IMR-90 (cell line): ENCODE results near the gene TEK. TPM values are rescaled to one million over a fixed set of nuclear protein-coding genes. Genes with fewer than 3 reads are reported as not detected.
A peak's percentile ranks its signal among the peaks of the same experiment; 100 is the strongest.

Experiments
- ATAC-seq: fragments of 200-7000 bp; cut with Tn5 transposase; 2 replicates; pipeline ENCODE4 v1.9.1; 2020; ENCODE audit warnings: low read depth, mild to moderate bottlenecking, moderate library complexity
- BruUV-seq: library from RNA; stranded (reverse); fragments of 400-500 nt; replicated peaks from 2 replicates; lab custom pipeline; 2021; lab: Mats Ljungman, UMichigan
- CTCF ChIA-PET: fragments of 300-600 bp; formaldehyde crosslinking; extraction: SDS; loops from one replicate; lab custom pipeline; 2021; ENCODE audit warnings: antibody characterized with exemption; lab: Yijun Ruan, JAX
- POLR2A ChIA-PET: fragments of 300-600 bp; sonication (Branson Sonifier 250); formaldehyde crosslinking; loops from one replicate; lab custom pipeline; 2022; ENCODE audit warnings: antibody characterized with exemption; ENCODE audit not compliant: unreplicated experiment; lab: Charles Lee
- DNase-seq: peaks from one replicate; pipeline ENCODE4 v3.0.0; 2013
- H2AFZ ChIP-seq: replicated peaks from 2 replicates; pipeline ENCODE3; 2013; ENCODE audit warnings: low read length, mild to moderate bottlenecking; ENCODE audit not compliant: poor library complexity
- H2AK5ac ChIP-seq: 2 replicates; pipeline ENCODE4 v1.6.1; 2013; ENCODE audit warnings: low read depth, low read length, inconsistent platforms
- H2AK9ac ChIP-seq: replicated peaks from 2 replicates; pipeline ENCODE3; 2013; ENCODE audit warnings: mild to moderate bottlenecking, low read depth, low read length, moderate library complexity; ENCODE audit not compliant: poor library complexity
- H2BK120ac ChIP-seq: 2 replicates; pipeline ENCODE4 v1.6.1; 2013; ENCODE audit warnings: low read depth, low read length, inconsistent platforms
- H2BK15ac ChIP-seq: 3 replicates; pipeline ENCODE4 v1.6.1; 2013; ENCODE audit warnings: low read depth, low read length, inconsistent platforms
- H2BK20ac ChIP-seq: 2 replicates; pipeline ENCODE4 v1.6.1; 2013; ENCODE audit warnings: low read depth, mild to moderate bottlenecking, inconsistent platforms, low read length, moderate library complexity
- H2BK5ac ChIP-seq: 2 replicates; pipeline ENCODE4 v1.6.1; 2013; ENCODE audit warnings: mild to moderate bottlenecking, low read depth, low read length, inconsistent platforms; ENCODE audit not compliant: poor library complexity, severe bottlenecking
- H3K14ac ChIP-seq: replicated peaks from 2 replicates; pipeline ENCODE4 v1.6.1; 2013; ENCODE audit warnings: low read depth, low read length, inconsistent platforms
- H3K18ac ChIP-seq: 2 replicates; pipeline ENCODE4 v1.6.1; 2013; ENCODE audit warnings: low read depth, low read length, control low read depth
- H3K23ac ChIP-seq: 2 replicates; pipeline ENCODE4 v1.6.1; 2013; ENCODE audit warnings: low read depth, low read length, inconsistent platforms
- H3K27ac ChIP-seq: 2 replicates; pipeline ENCODE4 v1.5.1; 2013; ENCODE audit warnings: mild to moderate bottlenecking, control low read depth, low read length; ENCODE audit not compliant: insufficient read depth
- H3K27me3 ChIP-seq: 2 replicates; pipeline ENCODE4 v1.6.1; 2013; ENCODE audit warnings: low read length; ENCODE audit not compliant: control insufficient read depth, insufficient read depth
- H3K36me3 ChIP-seq: 2 replicates; pipeline ENCODE4 v1.6.1; 2013; ENCODE audit warnings: low read length, mixed read lengths; ENCODE audit not compliant: control insufficient read depth, insufficient read depth
- H3K4ac ChIP-seq: 2 replicates; pipeline ENCODE4 v1.6.1; 2013; ENCODE audit warnings: low read depth, low read length, inconsistent platforms
- H3K4me1 ChIP-seq: 2 replicates; pipeline ENCODE4 v1.6.1; 2013; ENCODE audit warnings: low read length, mixed read lengths; ENCODE audit not compliant: control insufficient read depth, insufficient read depth
- H3K4me2 ChIP-seq: 2 replicates; pipeline ENCODE4 v1.6.1; 2013; ENCODE audit warnings: low read depth, mild to moderate bottlenecking, control low read depth, low read length, moderate library complexity
- H3K4me3 ChIP-seq: 2 replicates; pipeline ENCODE4 v1.5.1; 2013; ENCODE audit warnings: low read depth, mild to moderate bottlenecking, control low read depth, low read length, moderate library complexity; ENCODE audit not compliant: insufficient read depth
- H3K56ac ChIP-seq: 2 replicates; pipeline ENCODE4 v1.6.1; 2013; ENCODE audit warnings: low read length, inconsistent platforms; ENCODE audit not compliant: insufficient read depth; ENCODE audit errors: extremely low read depth
- H3K79me1 ChIP-seq, 2 experiments: 2 replicates each; pipeline ENCODE4 v1.6.1; 2013; ENCODE audit warnings: low read length in 2 of 2, inconsistent platforms in 1 of 2, low read depth in 1 of 2
- H3K9ac ChIP-seq: 2 replicates; pipeline ENCODE4 v1.6.1; 2013; ENCODE audit warnings: low read depth, low read length, control low read depth
- H3K9me1 ChIP-seq: 2 replicates; pipeline ENCODE4 v1.6.1; 2013; ENCODE audit warnings: low read length, inconsistent platforms; ENCODE audit not compliant: insufficient read depth
- H3K9me3 ChIP-seq: 2 replicates; pipeline ENCODE4 v1.6.1; 2013; ENCODE audit warnings: low read length; ENCODE audit not compliant: control insufficient read depth, insufficient read depth
- H4K20me1 ChIP-seq: 2 replicates; pipeline ENCODE4 v1.6.1; 2013; ENCODE audit warnings: low read length, inconsistent platforms; ENCODE audit not compliant: insufficient read depth
- H4K5ac ChIP-seq: 2 replicates; pipeline ENCODE4 v1.6.1; 2013; ENCODE audit warnings: mild to moderate bottlenecking, low read depth, low read length, control low read depth
- H4K8ac ChIP-seq, 2 experiments: 2 replicates each; pipeline ENCODE4 v1.6.1; 2013; ENCODE audit warnings: low read depth in 2 of 2, low read length in 2 of 2, control low read depth in 1 of 2, inconsistent platforms in 1 of 2
- H4K91ac ChIP-seq: 2 replicates; pipeline ENCODE4 v1.6.1; 2013; ENCODE audit warnings: low read depth, low read length, inconsistent platforms; ENCODE audit not compliant: insufficient read depth
- CHD1 ChIP-seq: IDR thresholded peaks from 2 replicates; pipeline ENCODE4 v1.6.1; 2012; ENCODE audit warnings: low read depth, low read length, improper control_type of control experiment
- FOS ChIP-seq: fragments of 150-350 bp; IDR thresholded peaks from 2 replicates; pipeline ENCODE4 v1.6.1; 2016; ENCODE audit warnings: low read depth, low read length
- RAD21 ChIP-seq: IDR thresholded peaks from 2 replicates; pipeline ENCODE4 v1.6.1; 2012; ENCODE audit warnings: low read length, improper control_type of control experiment
- WGBS, 2 experiments: methylation state at CpG; one replicate each; pipeline versions ENCODE4 v1.1.5 to v1.1.7; 2013; ENCODE audit warnings: missing lambda C conversion rate in 2 of 2; ENCODE audit not compliant: insufficient read length in 1 of 2; ENCODE audit errors: extremely low coverage in 2 of 2; 5-methylcytosine and 5-hydroxymethylcytosine counted together
- dilution Hi-C: fragments of 300-500 bp; cut with HindIII; formaldehyde crosslinking; loops from one replicate; pipeline ENCODE4 v1.14.3; 2018; ENCODE audit warnings: low sequenced_read_pairs; ENCODE audit not compliant: unreplicated experiment
- in situ Hi-C: fragments of 300-500 bp; cut with MboI; formaldehyde crosslinking; loops from 3 replicates; pipeline ENCODE4 v1.14.3; 2019; ENCODE audit warnings: low sequenced_read_pairs, inconsistent platforms, mixed read lengths
- intact Hi-C: fragments of 100-400 bp; cut with micrococcal nuclease; formaldehyde crosslinking; loops from 2 replicates; pipeline ENCODE4 v1.10.0; 2022
- polyA plus RNA-seq, 3 experiments: library from polyadenylated mRNA; depleted of rRNA; stranded (reverse); fragments of >200 nt; gene quantifications; 2 replicates each; pipeline ENCODE4 v1.2.3, GENCODE V29; 2012; ENCODE audit warnings: low replicate concordance in 1 of 3
- total RNA-seq: library from RNA; depleted of rRNA; stranded (reverse); fragments of >200 nt; gene quantifications from 2 replicates; pipeline ENCODE4 v1.2.3, GENCODE V29; 2012

Gene TEK
- total and polyA plus RNA-seq, 2 of the 4 experiments (the other 2 are of a cell fraction): 6.3 to 11.7 TPM

- Histone ChIP-seq H2BK120ac (peak overlapping the region; percentile 99), H3K27ac (peak overlapping the region; percentile 95), H2BK15ac (peak overlapping the region; percentile 37; the same call in 2 of the 3 replicates), H3K56ac (peak overlapping the region; percentile 95), H3K4me3 (peak overlapping the region; percentile 55), H4K8ac (peak overlapping the region; percentile 59 to 96), H3K4me2 (peak overlapping the region; percentile 57), H3K79me1 (peaks cover 2 to 34% of the 10 kb centered on the region in 2 experiments), H3K23ac (peak overlapping the region; percentile 98), H3K9me3 (no peaks in the 10 kb centered on the region), H3K4ac (peak overlapping the region; percentile 96), H3K27me3 (no peaks in the 10 kb centered on the region), H2AK5ac (peak overlapping the region; percentile 57; the same call in 1 of the 2 replicates), H2BK5ac (peak overlapping the region; percentile 96), H2AFZ (peak overlapping the region; percentile 88), H3K18ac (peak overlapping the region; percentile 100), H3K36me3 (peaks cover 4% of the 10 kb centered on the region; the same call in 1 of the 2 replicates), H3K9me1 (no peaks in the 10 kb centered on the region), H3K4me1 (peaks cover 11% of the 10 kb centered on the region), H2BK20ac (peak overlapping the region; percentile 96), H4K91ac (peak overlapping the region; percentile 98), H4K5ac (peak overlapping the region; percentile 91), H4K20me1 (no peaks in the 10 kb centered on the region), H2AK9ac (peak overlapping the region; percentile 89), H3K9ac (peak overlapping the region; percentile 99), H3K14ac (peak overlapping the region; percentile 100)
- no CpG with 5 or more reads among the region's 2 CpGs for WGBS, 2 experiments
- ATAC-seq (peak; percentile 11), DNase-seq (no peak)
- dilution Hi-C loops: no loop called here
- BruUV-seq: TSS peak; percentile 28
- in situ Hi-C loops: no loop called here
- TF ChIP-seq RAD21: no peak
- TF ChIP-seq CHD1: no peak
- no peak for TF ChIP-seq FOS
- ChIA-PET CTCF (no interaction called here), POLR2A (no interaction called here)
- intact Hi-C loops: loop anchor here (1.0 to 10.0 kb wide), 3 partner anchors 76 to 167 kb away; partner anchors contain the start of gene PLAA
Measured at GRCh38 chr9:27109621-27110020, 596 bp downstream of the TEK start.
